GM12878 (cell line): ENCODE results near the gene XIRP1. TPM values are rescaled to one million over a fixed set of nuclear protein-coding genes. Genes with fewer than 3 reads are reported as not detected.

Source experiments
- ATAC-seq: fragments of 200-7000 bp; cut with Tn5 transposase; 3 replicates; pipeline ENCODE4 v1.9.1; 2020; ENCODE audit warnings: mild to moderate bottlenecking, moderate library complexity
- BruUV-seq: library from RNA; stranded (reverse); fragments of 400-500 nt; replicated peaks from 2 replicates; lab custom pipeline; 2021; lab: Mats Ljungman, UMichigan
- CTCF ChIA-PET: fragments of 300-600 bp; sonication (Branson Sonifier 250); formaldehyde crosslinking; extraction: SDS; loops from one replicate; lab custom pipeline; 2021; ENCODE audit warnings: inconsistent platforms; lab: Yijun Ruan, JAX
- POLR2A ChIA-PET: fragments of 350-600 bp; formaldehyde crosslinking; extraction: SDS; loops from one replicate; lab custom pipeline; 2021; ENCODE audit warnings: inconsistent platforms; lab: Charles Lee
- RAD21 ChIA-PET: fragments of 300-600 bp; sonication (Branson Sonifier 250); formaldehyde crosslinking; loops from one replicate; lab custom pipeline; 2023; ENCODE audit warnings: antibody characterized with exemption; ENCODE audit not compliant: unreplicated experiment; lab: Charles Lee
- SMC1A ChIA-PET: fragments of 300-600 bp; sonication (Branson Sonifier 250); formaldehyde crosslinking; loops from one replicate; lab custom pipeline; 2023; ENCODE audit not compliant: unreplicated experiment, uncharacterized antibody; lab: Charles Lee
- DNase-seq: peaks from one replicate; pipeline ENCODE4 v3.0.0-alpha.2; 2011; ENCODE audit warnings: low read depth, low spot score
- FAIRE-seq: peaks from 3 replicates; lab custom pipeline; 2011; peaks lifted over from hg19 to GRCh38; lab: Jason Lieb, UNC
- H2AFZ ChIP-seq: 2 replicates; pipeline ENCODE4 v1.6.0; 2011; ENCODE audit warnings: low read depth, low read length, control low read depth; ENCODE audit not compliant: control insufficient read depth
- H3K27ac ChIP-seq: 2 replicates; pipeline ENCODE4 v1.5.1; 2011; ENCODE audit warnings: control low read depth; ENCODE audit not compliant: control insufficient read depth, insufficient read depth
- H3K27me3 ChIP-seq, 2 experiments: replicated peaks in 1 of 2; 2 replicates each; pipeline versions ENCODE4 v1.6.0 to v1.6.1; 2011; ENCODE audit warnings: low read length in 1 of 2; ENCODE audit not compliant: control insufficient read depth in 2 of 2, insufficient read depth in 2 of 2
- H3K36me3 ChIP-seq, 2 experiments: 2 replicates each; pipeline ENCODE4 v1.5.1; 2011; ENCODE audit warnings: low read length in 1 of 2; ENCODE audit not compliant: control insufficient read depth in 2 of 2, insufficient read depth in 2 of 2
- H3K4me1 ChIP-seq: 2 replicates; pipeline ENCODE4 v1.6.1; 2011; ENCODE audit warnings: mild to moderate bottlenecking, low read length, moderate library complexity, mixed read lengths; ENCODE audit not compliant: control insufficient read depth, insufficient read depth
- H3K4me2 ChIP-seq: 2 replicates; pipeline ENCODE4 v1.6.0; 2011; ENCODE audit warnings: control low read depth; ENCODE audit not compliant: control insufficient read depth, insufficient read depth
- H3K4me3 ChIP-seq: fragments of 200-600 bp; sonication (generic); 2 replicates; pipeline ENCODE4 v1.5.1; 2016
- H3K79me2 ChIP-seq: 2 replicates; pipeline ENCODE4 v1.6.0; 2011; ENCODE audit warnings: low read length; ENCODE audit not compliant: control insufficient read depth, insufficient read depth
- H3K9ac ChIP-seq: 2 replicates; pipeline ENCODE4 v1.8.0; 2011; ENCODE audit warnings: low read length, control low read depth, mixed read lengths; ENCODE audit not compliant: control insufficient read depth, insufficient read depth
- H3K9me3 ChIP-seq: replicated peaks from 3 replicates; pipeline ENCODE4 v1.5.1; 2011; ENCODE audit warnings: mild to moderate bottlenecking, low read length; ENCODE audit not compliant: control insufficient read depth, insufficient read depth
- H4K20me1 ChIP-seq: 2 replicates; pipeline ENCODE4 v1.6.0; 2011; ENCODE audit not compliant: control insufficient read depth, insufficient read depth
- ATF3 ChIP-seq: IDR thresholded peaks from 2 replicates; pipeline ENCODE4 v1.6.1; 2011; ENCODE audit warnings: low read depth, mild to moderate bottlenecking, low read length, moderate library complexity, borderline replicate concordance; ENCODE audit errors: extremely low read depth
- IRF5 ChIP-seq: fragments of 450-650 bp; IDR thresholded peaks from 2 replicates; pipeline ENCODE4 v1.6.1; 2017; ENCODE audit warnings: borderline replicate concordance
- MEF2A ChIP-seq: IDR thresholded peaks from 2 replicates; pipeline ENCODE4 v1.6.1; 2011; ENCODE audit warnings: low read depth, mild to moderate bottlenecking, low read length, moderate library complexity; ENCODE audit not compliant: insufficient read depth
- WGBS: methylation state at CpG from one replicate; pipeline ENCODE4 v1.1.6; 2016; ENCODE audit warnings: low lambda C conversion rate; ENCODE audit not compliant: insufficient replicate concordance, insufficient coverage; ENCODE audit errors: missing lambda C conversion rate; 5-methylcytosine and 5-hydroxymethylcytosine counted together
- in situ Hi-C: fragments of 300-500 bp; cut with MboI; formaldehyde crosslinking; loops from 9 replicates; pipeline ENCODE4 v1.14.3; 2018; ENCODE audit warnings: mixed read lengths
- intact Hi-C: fragments of 100-400 bp; cut with micrococcal nuclease; formaldehyde crosslinking; loops from one replicate; pipeline ENCODE4 v1.14.2; 2022; ENCODE audit not compliant: unreplicated experiment
- polyA plus RNA-seq, 11 experiments: library from polyadenylated mRNA; depleted of rRNA in 4 of 11; unstranded in 6 of 11; stranded (reverse) in 5 of 11; fragments of >200 nt; fragmentation: Nextera tagmentation in 4 of 11; fragmentation: Illumina TruSeq in 1 of 11; extraction: Ambion mirVana in 4 of 11; extraction: Trizol in 1 of 11; gene quantifications; 1 replicate in 1 of 11; 2 replicates in 10 of 11; pipeline versions ENCODE4 v1.2.1 to v1.2.3, GENCODE V29; 2011 to 2016; ENCODE audit warnings: inconsistent platforms in 2 of 11, missing spikeins in 2 of 11, low read depth in 1 of 11
- total RNA-seq, 4 experiments: library from RNA; depleted of rRNA in 3 of 4; stranded (reverse); fragments of >200 nt in 3 of 4; fragmentation: Illumina TruSeq in 1 of 4; extraction: Trizol in 1 of 4; gene quantifications; 2 replicates each; pipeline versions ENCODE4 v1.2.1 to v1.2.3, GENCODE V29; 2013 to 2021
- TF ChIP-seq, protein P1 (sequence below): fragments of 450-650 bp; IDR thresholded peaks from 2 replicates; pipeline ENCODE4 v1.6.1; 2016; ENCODE audit warnings: mild to moderate bottlenecking, moderate library complexity, borderline replicate concordance
- TF ChIP-seq, protein P2 (sequence below): fragments of 150-350 bp; IDR thresholded peaks from 2 replicates; pipeline ENCODE4 v1.6.1; 2016; ENCODE audit warnings: low read depth, low read length

XIRP1 gene
- total and polyA plus RNA-seq, 10 of the 15 experiments (the other 5 are each of a cell fraction or from before 2014, with no cell fraction given) = 0.03 to 0.38 (median 0.08) TPM; not detected in 1

DNA sequence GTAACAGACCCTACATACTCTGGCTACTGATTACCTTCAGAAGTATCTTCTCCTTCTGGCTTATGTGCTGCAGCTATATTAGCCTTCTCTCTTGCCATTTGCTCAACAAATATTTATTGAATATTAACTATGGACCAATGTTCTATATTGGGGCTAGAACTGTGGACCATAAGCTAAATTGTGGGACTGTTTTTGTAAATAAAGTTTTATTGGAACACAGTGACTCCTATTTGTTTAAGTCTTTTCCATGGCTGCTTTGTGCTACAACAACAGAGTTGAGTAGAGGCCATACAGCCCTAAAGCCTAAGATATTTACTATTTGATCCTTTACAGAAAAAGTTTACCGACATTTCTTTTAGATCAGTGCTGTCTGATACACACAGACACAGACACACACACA is 20.3 kb upstream of the XIRP1 start:
- BruUV-seq = no TSS peak

More for the DNA sequence above, 20.3 kb upstream of the XIRP1 start:
- DNase-seq = no peak
- ATAC-seq = no peak
- ChIA-PET RAD21 (interaction anchor here (1.0 to 5.2 kb wide), 4 partner anchors 22 to 80 kb away, joined by 3 to 31 read pairs (median 15); partner anchors contain the start of gene XIRP1), SMC1A (interaction anchor here (0.9 to 13.1 kb wide), 4 partner anchors 54 to 133 kb away, joined by 3 to 237 read pairs (median 4); no protein-coding TSS in a partner anchor)
- Histone ChIP-seq H3K27ac (no peak overlapping the region), H3K9ac (no peak overlapping the region)
- TF ChIP-seq, protein P1, sequence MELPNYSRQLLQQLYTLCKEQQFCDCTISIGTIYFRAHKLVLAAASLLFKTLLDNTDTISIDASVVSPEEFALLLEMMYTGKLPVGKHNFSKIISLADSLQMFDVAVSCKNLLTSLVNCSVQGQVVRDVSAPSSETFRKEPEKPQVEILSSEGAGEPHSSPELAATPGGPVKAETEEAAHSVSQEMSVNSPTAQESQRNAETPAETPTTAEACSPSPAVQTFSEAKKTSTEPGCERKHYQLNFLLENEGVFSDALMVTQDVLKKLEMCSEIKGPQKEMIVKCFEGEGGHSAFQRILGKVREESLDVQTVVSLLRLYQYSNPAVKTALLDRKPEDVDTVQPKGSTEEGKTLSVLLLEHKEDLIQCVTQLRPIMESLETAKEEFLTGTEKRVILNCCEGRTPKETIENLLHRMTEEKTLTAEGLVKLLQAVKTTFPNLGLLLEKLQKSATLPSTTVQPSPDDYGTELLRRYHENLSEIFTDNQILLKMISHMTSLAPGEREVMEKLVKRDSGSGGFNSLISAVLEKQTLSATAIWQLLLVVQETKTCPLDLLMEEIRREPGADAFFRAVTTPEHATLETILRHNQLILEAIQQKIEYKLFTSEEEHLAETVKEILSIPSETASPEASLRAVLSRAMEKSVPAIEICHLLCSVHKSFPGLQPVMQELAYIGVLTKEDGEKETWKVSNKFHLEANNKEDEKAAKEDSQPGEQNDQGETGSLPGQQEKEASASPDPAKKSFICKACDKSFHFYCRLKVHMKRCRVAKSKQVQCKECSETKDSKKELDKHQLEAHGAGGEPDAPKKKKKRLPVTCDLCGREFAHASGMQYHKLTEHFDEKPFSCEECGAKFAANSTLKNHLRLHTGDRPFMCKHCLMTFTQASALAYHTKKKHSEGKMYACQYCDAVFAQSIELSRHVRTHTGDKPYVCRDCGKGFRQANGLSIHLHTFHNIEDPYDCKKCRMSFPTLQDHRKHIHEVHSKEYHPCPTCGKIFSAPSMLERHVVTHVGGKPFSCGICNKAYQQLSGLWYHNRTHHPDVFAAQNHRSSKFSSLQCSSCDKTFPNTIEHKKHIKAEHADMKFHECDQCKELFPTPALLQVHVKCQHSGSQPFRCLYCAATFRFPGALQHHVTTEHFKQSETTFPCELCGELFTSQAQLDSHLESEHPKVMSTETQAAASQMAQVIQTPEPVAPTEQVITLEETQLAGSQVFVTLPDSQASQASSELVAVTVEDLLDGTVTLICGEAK = peak; percentile 70
- TF ChIP-seq, protein P2, sequence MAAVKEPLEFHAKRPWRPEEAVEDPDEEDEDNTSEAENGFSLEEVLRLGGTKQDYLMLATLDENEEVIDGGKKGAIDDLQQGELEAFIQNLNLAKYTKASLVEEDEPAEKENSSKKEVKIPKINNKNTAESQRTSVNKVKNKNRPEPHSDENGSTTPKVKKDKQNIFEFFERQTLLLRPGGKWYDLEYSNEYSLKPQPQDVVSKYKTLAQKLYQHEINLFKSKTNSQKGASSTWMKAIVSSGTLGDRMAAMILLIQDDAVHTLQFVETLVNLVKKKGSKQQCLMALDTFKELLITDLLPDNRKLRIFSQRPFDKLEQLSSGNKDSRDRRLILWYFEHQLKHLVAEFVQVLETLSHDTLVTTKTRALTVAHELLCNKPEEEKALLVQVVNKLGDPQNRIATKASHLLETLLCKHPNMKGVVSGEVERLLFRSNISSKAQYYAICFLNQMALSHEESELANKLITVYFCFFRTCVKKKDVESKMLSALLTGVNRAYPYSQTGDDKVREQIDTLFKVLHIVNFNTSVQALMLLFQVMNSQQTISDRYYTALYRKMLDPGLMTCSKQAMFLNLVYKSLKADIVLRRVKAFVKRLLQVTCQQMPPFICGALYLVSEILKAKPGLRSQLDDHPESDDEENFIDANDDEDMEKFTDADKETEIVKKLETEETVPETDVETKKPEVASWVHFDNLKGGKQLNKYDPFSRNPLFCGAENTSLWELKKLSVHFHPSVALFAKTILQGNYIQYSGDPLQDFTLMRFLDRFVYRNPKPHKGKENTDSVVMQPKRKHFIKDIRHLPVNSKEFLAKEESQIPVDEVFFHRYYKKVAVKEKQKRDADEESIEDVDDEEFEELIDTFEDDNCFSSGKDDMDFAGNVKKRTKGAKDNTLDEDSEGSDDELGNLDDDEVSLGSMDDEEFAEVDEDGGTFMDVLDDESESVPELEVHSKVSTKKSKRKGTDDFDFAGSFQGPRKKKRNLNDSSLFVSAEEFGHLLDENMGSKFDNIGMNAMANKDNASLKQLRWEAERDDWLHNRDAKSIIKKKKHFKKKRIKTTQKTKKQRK = no peak
- TF ChIP-seq IRF5 (no peak), MEF2A (no peak), ATF3 (no peak)
- TF ChIP-seq, all 136 proteins: peak for 1
- H3K4me1 ChIP-seq = peaks cover 20% of the 10 kb centered on the region
- CTCF ChIA-PET = interaction anchor here (1.9 to 15.1 kb wide), 3 partner anchors 21 to 75 kb away, joined by 6 to 389 read pairs (median 15); partner anchors contain the start of gene XIRP1
- H3K27me3 ChIP-seq = no peaks in the 10 kb centered on the region
- no peak overlapping the region for H3K4me2 ChIP-seq
- POLR2A ChIA-PET = interaction anchor here (0.6 to 1.2 kb wide), 2 partner anchors 76 to 716 kb away, joined by 3 to 5 read pairs; no protein-coding TSS in a partner anchor
- no peaks in the 10 kb centered on the region for H3K79me2 ChIP-seq
- in situ Hi-C loops (no loop called here), intact Hi-C loops (no loop called here)
- no peaks in the 10 kb centered on the region for H4K20me1 ChIP-seq
- H3K36me3 ChIP-seq = no peaks in the 10 kb centered on the region
- no peak overlapping the region for H2AFZ ChIP-seq
- WGBS = 96% methylated on average over 1 of the region's 1 CpG
- FAIRE-seq = no peak
- H3K9me3 ChIP-seq = peaks cover 2% of the 10 kb centered on the region; the same call in 1 of the 3 replicates
- H3K4me3 ChIP-seq = no peak overlapping the region
